GM12874 (cell line): ENCODE data around the gene ABHD13.

Experiments used
- CTCF ChIP-seq: IDR thresholded peaks from 2 replicates; pipeline ENCODE4 v1.5.1; 2011; ENCODE audit warnings: low read depth, mild to moderate bottlenecking, control low read depth, low read length, moderate library complexity; ENCODE audit not compliant: insufficient read depth

ABHD13 gene

GRCh38 chr13:108226184-108226583 lies 8.0 kb downstream of the ABHD13 start:
- TF ChIP-seq CTCF, result no peak

- no peak; the same call in 1 of the 2 replicates for TF ChIP-seq CTCF
These were observed 9.6 kb downstream of the ABHD13 start for GRCh38 chr13:108227651-108228272.

- no peak for TF ChIP-seq CTCF
These were observed 12.2 kb downstream of the ABHD13 start for GRCh38 chr13:108230377-108230776.

- no peak for TF ChIP-seq CTCF
These were observed 31.0 kb downstream of the ABHD13 start for GRCh38 chr13:108249150-108249549.

GRCh38 chr13:108257248-108257647 lies 39.1 kb downstream of the ABHD13 start:
- no peak for TF ChIP-seq CTCF

GRCh38 chr13:108263621-108264355 lies 45.6 kb downstream of the ABHD13 start:
- no peak for TF ChIP-seq CTCF

GRCh38 chr13:108266321-108266990 lies 48.3 kb downstream of the ABHD13 start:
- TF ChIP-seq CTCF, result no peak
